Brain microvascular endothelial cell (primary cell): ENCODE results near the gene RCCD1.
A peak's percentile ranks its signal among the peaks of the same experiment; 100 is the strongest.

Experiments
- DNase-seq: peaks from one replicate; pipeline ENCODE4 v3.0.0-alpha.2; 2020
- H3K27ac ChIP-seq: fragments of 250-450 bp; sonication (Bioruptor Pico); 2 replicates; pipeline ENCODE4 v1.5.1; 2020; ENCODE audit warnings: mild to moderate bottlenecking, moderate library complexity
- H3K27me3 ChIP-seq: fragments of 250-450 bp; sonication (Bioruptor Pico); replicated peaks from 2 replicates; pipeline ENCODE4 v1.5.1; 2020; ENCODE audit warnings: mild to moderate bottlenecking
- H3K36me3 ChIP-seq: fragments of 250-450 bp; sonication (Bioruptor Pico); replicated peaks from 2 replicates; pipeline ENCODE4 v1.5.1; 2020; ENCODE audit warnings: mild to moderate bottlenecking
- H3K4me3 ChIP-seq: 2 replicates; pipeline ENCODE4 v1.5.1; 2011; ENCODE audit warnings: low read depth, mild to moderate bottlenecking, control low read depth, low read length, moderate library complexity
- CTCF ChIP-seq: IDR thresholded peaks from 2 replicates; pipeline ENCODE4 v1.5.1; 2011; ENCODE audit warnings: low read depth, mild to moderate bottlenecking, moderate library complexity, low read length, control low read depth, inconsistent platforms; ENCODE audit errors: missing control alignments
- in situ Hi-C: cut with HindIII; loops from 2 replicates; pipeline ENCODE4 v1.10.0; 2017; ENCODE audit warnings: low sequenced_read_pairs, low pct_ligation_motif_present

RCCD1 gene

GRCh38 chr15:90994417-90995311 is 40.0 kb downstream of the RCCD1 start, which contains the start of gene PRC1:
Gene PRC1, minus strand, starts transcription at chr15:90994535. Its CDS starts 118 bp downstream, at chr15:90994417.
- DNase-seq: peak; percentile 97
- H3K27ac ChIP-seq: peak within 1 kb of the TSS; percentile 81
- H3K27me3 ChIP-seq: no peaks in the 10 kb centered on the region
- TF ChIP-seq CTCF: no peak
- in situ Hi-C loops: no loop called here
- H3K36me3 ChIP-seq: peaks cover 14% of the 10 kb centered on the region
- peak within 1 kb of the TSS; percentile 98 for H3K4me3 ChIP-seq

GRCh38 chr15:90998737-90999136 is 44.1 kb downstream of the RCCD1 start:
- no peak for DNase-seq
- in situ Hi-C loops: no loop called here
- H3K36me3 ChIP-seq: peaks cover 38% of the 10 kb centered on the region

GRCh38 chr15:91001209-91001608 is 46.5 kb downstream of the RCCD1 start:
- peaks cover 57% of the 10 kb centered on the region for H3K36me3 ChIP-seq
- DNase-seq: no peak
- no peak overlapping the region for H3K4me3 ChIP-seq
- H3K27me3 ChIP-seq: no peaks in the 10 kb centered on the region
- no peak overlapping the region for H3K27ac ChIP-seq
- no peak for TF ChIP-seq CTCF
- in situ Hi-C loops: no loop called here

More at GRCh38 chr15:90998737-90999136, 44.1 kb downstream of the RCCD1 start:
- Histone ChIP-seq H3K27ac (no peak overlapping the region), H3K27me3 (no peaks in the 10 kb centered on the region), H3K4me3 (no peak overlapping the region)
- no peak for TF ChIP-seq CTCF

GRCh38 chr15:91007266-91007665 is 52.6 kb downstream of the RCCD1 start:
- Histone ChIP-seq H3K27ac (no peak overlapping the region), H3K4me3 (no peak overlapping the region), H3K36me3 (peaks cover 45% of the 10 kb centered on the region), H3K27me3 (no peaks in the 10 kb centered on the region)
- in situ Hi-C loops: no loop called here
- no peak for DNase-seq
- no peak for TF ChIP-seq CTCF
